Measurements from ENCODE around the gene ARFGEF3. TPM values are rescaled to one million over a fixed set of nuclear protein-coding genes. Genes with fewer than 3 reads are reported as not detected.
"Not testable (repeated sequence)": the region's sequence is repeated elsewhere in the genome, so short reads cannot be mapped to it uniquely, and the experiment has no call there.

ARFGEF3 gene
- total and polyA plus RNA-seq, 2 donors: 0.19 to 0.21 TPM

- Histone ChIP-seq H3K4me1 (ENCODE audit: control insufficient read depth in 2 of 2, insufficient read depth in 2 of 2, low read length in 2 of 2) (no peaks in the 10 kb centered on the region), H3K27me3 (ENCODE audit: control insufficient read depth in 2 of 2, insufficient read depth in 1 of 2, low read length in 1 of 2) (no peaks in the 10 kb centered on the region), H3K9me3 (ENCODE audit: control insufficient read depth in 2 of 2, insufficient read depth in 1 of 2, low read length in 1 of 2) (peaks cover 0 to 1% of the 10 kb centered on the region in 2 donors), H3K36me3 (ENCODE audit: control insufficient read depth in 2 of 2, insufficient read depth in 2 of 2, low read length in 1 of 2) (no peaks in the 10 kb centered on the region), H3K4me3 (ENCODE audit: low read length in 2 of 2) (no peak overlapping the region), H3K27ac (ENCODE audit: low read depth in 1 of 2, low read length in 1 of 2) (no peak overlapping the region)
- 90% methylated on average over 11 of the region's 11 CpGs for WGBS
- peak in 7 of 9 donors; percentile 1 to 53 (median 24) for DNase-seq (ENCODE audit: low read depth in 6 of 9, low spot score in 9 of 9)
Observed at GRCh38 chr6:138287144-138287955, 125.6 kb downstream of the ARFGEF3 start.

GRCh38 chr6:138288428-138289085, 126.8 kb downstream of the ARFGEF3 start:
- H3K27ac ChIP-seq (ENCODE audit: low read depth in 1 of 2, low read length in 1 of 2); H3K4me1 ChIP-seq (ENCODE audit: control insufficient read depth in 2 of 2, insufficient read depth in 2 of 2, low read length in 2 of 2); DNase-seq (ENCODE audit: low read depth in 6 of 9, low spot score in 9 of 9); H3K9me3 ChIP-seq (ENCODE audit: control insufficient read depth in 2 of 2, insufficient read depth in 1 of 2, low read length in 1 of 2); H3K4me3 ChIP-seq (ENCODE audit: low read length in 2 of 2); H3K27me3 ChIP-seq (ENCODE audit: control insufficient read depth in 2 of 2, insufficient read depth in 1 of 2, low read length in 1 of 2); H3K36me3 ChIP-seq (ENCODE audit: control insufficient read depth in 2 of 2, insufficient read depth in 2 of 2, low read length in 1 of 2): not testable (repeated sequence)
- WGBS: 98% methylated on average over 6 of the region's 6 CpGs

GRCh38 chr6:138289739-138290138, 128.0 kb downstream of the ARFGEF3 start:
- 68% methylated on average over 6 of the region's 6 CpGs for WGBS
- no peak for DNase-seq (ENCODE audit: low read depth in 6 of 9, low spot score in 9 of 9)
- Histone ChIP-seq H3K27me3 (ENCODE audit: control insufficient read depth in 2 of 2, insufficient read depth in 1 of 2, low read length in 1 of 2) (no peaks in the 10 kb centered on the region), H3K9me3 (ENCODE audit: control insufficient read depth in 2 of 2, insufficient read depth in 1 of 2, low read length in 1 of 2) (peaks cover 0 to 1% of the 10 kb centered on the region in 2 donors), H3K27ac (ENCODE audit: low read depth in 1 of 2, low read length in 1 of 2) (no peak overlapping the region), H3K4me1 (ENCODE audit: control insufficient read depth in 2 of 2, insufficient read depth in 2 of 2, low read length in 2 of 2) (no peaks in the 10 kb centered on the region), H3K36me3 (ENCODE audit: control insufficient read depth in 2 of 2, insufficient read depth in 2 of 2, low read length in 1 of 2) (no peaks in the 10 kb centered on the region), H3K4me3 (ENCODE audit: low read length in 2 of 2) (no peak overlapping the region)

DNA sequence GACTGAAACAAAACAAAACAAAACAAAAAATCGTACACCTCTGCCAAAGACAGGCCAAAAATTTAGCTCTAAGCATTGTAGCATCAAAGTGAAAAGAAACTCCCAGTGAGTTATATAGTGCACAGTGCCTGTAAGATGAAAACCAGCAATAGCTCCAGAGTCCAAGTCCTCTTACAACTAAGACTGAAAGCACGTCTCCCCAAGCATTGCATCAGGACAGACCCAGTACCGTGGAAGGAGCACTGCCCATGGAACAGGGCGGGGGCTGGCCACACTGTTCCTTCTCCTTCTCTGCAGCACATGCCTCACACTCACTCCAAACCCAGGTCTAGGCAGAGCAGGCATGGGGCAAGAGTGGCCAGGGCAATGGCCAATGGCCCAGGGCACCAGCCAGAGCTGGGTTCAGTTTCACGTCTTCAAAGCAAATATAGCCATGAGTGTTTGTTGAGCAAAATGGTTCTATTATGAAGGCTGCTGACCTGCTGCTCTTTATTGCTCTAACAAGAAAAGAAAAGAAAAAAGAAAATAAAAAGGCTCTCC, 128.8 kb downstream of the ARFGEF3 start:
- H3K36me3 ChIP-seq (ENCODE audit: control insufficient read depth in 2 of 2, insufficient read depth in 2 of 2, low read length in 1 of 2): no peaks in the 10 kb centered on the region
- no peaks in the 10 kb centered on the region for H3K4me1 ChIP-seq (ENCODE audit: control insufficient read depth in 2 of 2, insufficient read depth in 2 of 2, low read length in 2 of 2)
- peaks cover 0 to 1% of the 10 kb centered on the region in 2 donors for H3K9me3 ChIP-seq (ENCODE audit: control insufficient read depth in 2 of 2, insufficient read depth in 1 of 2, low read length in 1 of 2)
- no peaks in the 10 kb centered on the region for H3K27me3 ChIP-seq (ENCODE audit: control insufficient read depth in 2 of 2, insufficient read depth in 1 of 2, low read length in 1 of 2)
- 95% methylated on average over 5 of the region's 5 CpGs for WGBS
- DNase-seq (ENCODE audit: low read depth in 6 of 9, low spot score in 9 of 9): no peak
- H3K27ac ChIP-seq (ENCODE audit: low read depth in 1 of 2, low read length in 1 of 2): no peak overlapping the region
- H3K4me3 ChIP-seq (ENCODE audit: low read length in 2 of 2): no peak overlapping the region

- no peak for DNase-seq (ENCODE audit: low read depth in 6 of 9, low spot score in 9 of 9)
- no peaks in the 10 kb centered on the region for H3K36me3 ChIP-seq (ENCODE audit: control insufficient read depth in 2 of 2, insufficient read depth in 2 of 2, low read length in 1 of 2)
- no peaks in the 10 kb centered on the region for H3K27me3 ChIP-seq (ENCODE audit: control insufficient read depth in 2 of 2, insufficient read depth in 1 of 2, low read length in 1 of 2)
- 93% methylated on average over 21 of the region's 21 CpGs for WGBS
- no peak overlapping the region for H3K27ac ChIP-seq (ENCODE audit: low read depth in 1 of 2, low read length in 1 of 2)
- H3K4me3 ChIP-seq (ENCODE audit: low read length in 2 of 2): no peak overlapping the region
- no peaks in the 10 kb centered on the region for H3K4me1 ChIP-seq (ENCODE audit: control insufficient read depth in 2 of 2, insufficient read depth in 2 of 2, low read length in 2 of 2)
- peaks cover 0 to 1% of the 10 kb centered on the region in 2 donors for H3K9me3 ChIP-seq (ENCODE audit: control insufficient read depth in 2 of 2, insufficient read depth in 1 of 2, low read length in 1 of 2)
Observed at GRCh38 chr6:138291036-138291848, 129.5 kb downstream of the ARFGEF3 start.

DNA sequence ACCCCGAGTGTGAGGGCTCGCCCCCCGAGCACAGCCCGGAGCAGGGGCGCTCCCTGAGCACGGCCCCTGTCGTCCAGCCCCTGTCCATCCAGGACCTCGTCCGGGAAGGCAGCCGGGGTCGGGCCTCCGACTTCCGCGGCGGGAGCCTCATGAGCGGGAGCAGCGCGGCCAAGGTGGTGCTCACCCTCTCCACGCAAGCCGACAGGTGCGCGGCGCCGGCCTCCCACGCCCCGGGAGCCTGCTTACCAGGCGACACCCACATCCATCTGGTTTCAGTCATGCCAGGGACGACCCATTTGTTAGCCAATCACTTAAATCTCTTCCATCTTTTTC, 130.1 kb downstream of the ARFGEF3 start:
- WGBS: 97% methylated on average over 28 of the region's 28 CpGs
- H3K36me3 ChIP-seq (ENCODE audit: control insufficient read depth in 2 of 2, insufficient read depth in 2 of 2, low read length in 1 of 2): no peaks in the 10 kb centered on the region
- DNase-seq (ENCODE audit: low read depth in 6 of 9, low spot score in 9 of 9): no peak

DNA sequence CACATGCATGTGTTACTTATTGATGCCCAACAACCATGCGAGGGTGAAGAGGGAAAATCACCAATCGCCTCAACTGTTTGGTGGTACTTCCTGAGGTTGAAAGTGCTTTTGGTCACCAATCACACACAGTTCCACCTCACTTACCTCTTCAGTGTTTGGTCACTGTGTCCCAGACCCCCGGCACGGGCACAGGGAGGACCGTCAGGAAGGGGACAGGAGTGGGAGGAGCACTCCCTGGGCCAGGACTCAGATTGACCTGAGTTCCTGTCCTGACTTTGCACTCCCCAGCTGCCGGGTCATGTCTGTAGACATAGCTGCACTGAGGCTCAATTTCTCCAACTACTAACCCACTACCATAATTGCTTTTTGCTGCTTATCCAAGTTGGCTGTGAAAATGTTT, 130.7 kb downstream of the ARFGEF3 start:
- Histone ChIP-seq H3K36me3 (ENCODE audit: control insufficient read depth in 2 of 2, insufficient read depth in 2 of 2, low read length in 1 of 2) (no peaks in the 10 kb centered on the region), H3K27me3 (ENCODE audit: control insufficient read depth in 2 of 2, insufficient read depth in 1 of 2, low read length in 1 of 2) (no peaks in the 10 kb centered on the region), H3K4me3 (ENCODE audit: low read length in 2 of 2) (no peak overlapping the region), H3K4me1 (ENCODE audit: control insufficient read depth in 2 of 2, insufficient read depth in 2 of 2, low read length in 2 of 2) (no peaks in the 10 kb centered on the region), H3K27ac (ENCODE audit: low read depth in 1 of 2, low read length in 1 of 2) (no peak overlapping the region), H3K9me3 (ENCODE audit: control insufficient read depth in 2 of 2, insufficient read depth in 1 of 2, low read length in 1 of 2) (peaks cover 0 to 1% of the 10 kb centered on the region in 2 donors)
- no peak for DNase-seq (ENCODE audit: low read depth in 6 of 9, low spot score in 9 of 9)
- 97% methylated on average over 6 of the region's 6 CpGs for WGBS

More for the DNA sequence above, 130.1 kb downstream of the ARFGEF3 start:
- Histone ChIP-seq H3K27me3 (ENCODE audit: control insufficient read depth in 2 of 2, insufficient read depth in 1 of 2, low read length in 1 of 2) (no peaks in the 10 kb centered on the region), H3K4me3 (ENCODE audit: low read length in 2 of 2) (no peak overlapping the region), H3K4me1 (ENCODE audit: control insufficient read depth in 2 of 2, insufficient read depth in 2 of 2, low read length in 2 of 2) (no peaks in the 10 kb centered on the region), H3K27ac (ENCODE audit: low read depth in 1 of 2, low read length in 1 of 2) (no peak overlapping the region), H3K9me3 (ENCODE audit: control insufficient read depth in 2 of 2, insufficient read depth in 1 of 2, low read length in 1 of 2) (peaks cover 0 to 1% of the 10 kb centered on the region in 2 donors)

- Histone ChIP-seq H3K27ac (ENCODE audit: low read depth in 1 of 2, low read length in 1 of 2) (no peak overlapping the region), H3K27me3 (ENCODE audit: control insufficient read depth in 2 of 2, insufficient read depth in 1 of 2, low read length in 1 of 2) (no peaks in the 10 kb centered on the region), H3K36me3 (ENCODE audit: control insufficient read depth in 2 of 2, insufficient read depth in 2 of 2, low read length in 1 of 2) (no peaks in the 10 kb centered on the region), H3K4me3 (ENCODE audit: low read length in 2 of 2) (no peak overlapping the region), H3K4me1 (ENCODE audit: control insufficient read depth in 2 of 2, insufficient read depth in 2 of 2, low read length in 2 of 2) (no peaks in the 10 kb centered on the region), H3K9me3 (ENCODE audit: control insufficient read depth in 2 of 2, insufficient read depth in 1 of 2, low read length in 1 of 2) (peaks cover 0 to 1% of the 10 kb centered on the region in 2 donors)
- WGBS: 94% methylated on average over 7 of the region's 7 CpGs
- DNase-seq (ENCODE audit: low read depth in 6 of 9, low spot score in 9 of 9): no peak
Observed at GRCh38 chr6:138293428-138294395, 132.0 kb downstream of the ARFGEF3 start.
